NCI-H748 (cell line): ENCODE data around the gene SVBP.
"Not testable (repeated sequence)": the region's sequence is repeated elsewhere in the genome, so short reads cannot be mapped to it uniquely, and the experiment has no call there.

Experiments used
- DNase-seq: peaks from one replicate; lab custom pipeline; 2025; ENCODE audit not compliant: unreplicated experiment; lab: John Stamatoyannopoulos, UW

Gene SVBP

DNA sequence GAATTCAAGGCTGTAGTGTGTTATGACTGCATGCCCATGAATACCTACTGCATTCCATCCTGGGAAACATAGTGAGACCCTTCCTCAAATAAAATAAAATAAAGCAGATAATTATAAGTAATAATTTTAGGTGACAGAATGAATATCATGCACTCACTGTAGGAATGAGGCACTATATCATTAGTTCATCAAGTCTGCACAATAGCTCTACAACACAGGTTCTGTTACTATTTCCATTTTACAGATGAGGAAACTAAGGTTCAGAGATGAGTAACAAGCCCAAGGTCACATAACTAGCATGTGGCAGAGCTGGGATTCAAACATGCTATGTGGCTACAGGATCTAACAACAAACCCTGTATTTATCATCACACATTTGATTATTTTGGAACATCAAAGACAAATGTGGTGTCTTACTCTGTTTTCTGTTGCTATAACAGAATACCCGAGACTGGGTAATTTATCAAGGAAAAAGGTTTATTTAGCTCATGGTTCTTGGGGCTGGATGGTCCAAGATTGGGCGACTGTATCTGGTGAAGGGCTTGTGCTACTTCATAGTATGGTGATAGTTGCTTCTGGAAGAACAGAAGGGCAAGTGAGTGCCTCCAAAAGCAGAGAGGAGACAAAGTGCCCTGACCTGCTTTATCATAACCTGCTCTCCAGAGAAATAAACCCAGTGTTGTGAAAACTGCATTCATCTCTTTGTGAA, 24.4 kb upstream of the SVBP start:
- DNase-seq: no peak

DNA sequence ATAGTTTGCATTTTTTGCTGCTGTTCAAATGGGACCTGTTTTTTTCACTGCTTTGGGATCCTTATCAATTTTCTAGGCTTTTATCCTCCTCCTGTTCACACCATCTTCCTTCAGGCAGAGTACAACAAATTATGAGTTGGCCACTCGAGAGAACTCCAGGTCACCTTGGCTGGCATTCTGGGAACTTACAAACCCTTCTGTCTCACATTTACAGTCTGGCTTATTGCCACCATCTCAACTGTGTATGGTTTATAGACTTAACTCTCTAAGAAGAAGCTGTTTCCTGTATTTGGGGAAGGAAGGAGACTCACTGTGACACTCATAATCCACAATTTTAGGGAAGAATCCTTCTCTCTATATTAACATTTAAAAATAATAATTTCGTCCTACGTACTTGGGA, 23.8 kb upstream of the SVBP start:
- DNase-seq: no peak

DNA sequence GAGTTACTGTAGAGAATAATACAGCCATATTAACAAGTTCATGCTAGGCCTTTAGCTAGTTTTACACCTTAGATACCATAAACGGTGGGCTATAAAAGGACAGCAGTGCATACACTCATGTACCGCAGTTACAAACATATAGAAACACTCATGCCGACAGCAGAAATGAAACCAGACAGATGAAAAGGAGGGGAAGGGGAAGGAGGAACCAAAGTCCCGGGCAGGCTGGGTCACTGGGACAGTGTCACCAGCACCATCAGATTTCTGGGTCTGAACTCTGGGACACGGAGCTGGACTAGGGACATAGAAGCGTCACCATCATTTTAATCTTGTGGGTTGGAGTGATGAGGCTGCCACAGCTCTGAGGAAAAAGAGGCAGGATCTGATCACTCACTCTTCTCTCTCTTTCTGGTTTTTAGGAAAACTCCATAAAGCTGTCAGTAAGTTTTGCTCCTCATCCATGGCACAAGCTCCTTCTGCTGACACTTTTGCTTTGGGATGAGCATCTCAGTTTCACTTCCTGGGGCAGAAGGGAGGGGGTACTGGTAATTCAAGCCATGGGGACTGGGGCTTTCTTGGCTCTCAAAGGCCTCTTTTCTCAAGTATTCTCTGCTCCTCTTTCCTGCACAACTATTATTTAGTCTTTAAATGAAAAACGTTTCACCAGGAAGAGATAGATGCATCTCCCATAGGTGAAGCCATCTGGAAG, 21.4 kb upstream of the SVBP start:
- no peak for DNase-seq

DNA sequence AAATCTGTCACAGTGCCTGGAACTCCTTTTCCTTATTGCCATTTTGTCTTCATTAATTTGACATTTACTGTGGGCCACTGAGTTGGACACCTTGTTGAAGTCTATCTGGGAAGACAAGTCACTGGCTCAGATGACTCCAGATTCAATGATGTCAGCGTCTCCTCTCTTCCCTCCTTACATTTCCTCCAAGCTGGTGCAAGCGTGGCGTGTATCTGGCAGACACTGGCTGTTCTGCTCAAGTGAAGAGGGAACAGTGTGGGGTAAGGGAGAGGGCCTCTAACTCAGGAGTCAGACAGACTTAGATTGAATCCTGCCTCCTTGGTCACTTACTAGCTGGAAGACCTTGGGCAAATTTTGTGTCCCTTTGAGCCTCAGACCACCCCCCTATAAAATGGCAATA, 20.5 kb upstream of the SVBP start:
- no peak for DNase-seq

DNA sequence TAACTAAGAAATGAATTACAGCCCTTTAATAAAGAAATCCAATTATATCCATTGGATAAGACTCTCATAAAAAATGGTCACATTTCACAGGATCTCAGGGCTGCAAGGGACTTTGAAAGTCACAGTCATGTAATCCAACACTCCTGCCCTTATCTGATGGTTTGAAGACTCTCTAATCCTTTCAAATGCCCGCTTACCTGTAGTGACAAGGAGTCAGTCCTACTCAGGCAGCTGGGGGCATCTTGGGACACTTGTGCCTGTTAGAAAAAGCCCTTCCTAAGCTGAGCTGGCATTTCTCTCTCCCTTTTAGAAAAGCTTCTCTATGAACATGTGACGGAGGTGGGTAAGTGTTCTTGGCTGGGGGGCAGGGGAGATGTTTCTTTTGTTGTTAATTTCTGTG, 18.2 kb upstream of the SVBP start:
- DNase-seq: no peak

DNA sequence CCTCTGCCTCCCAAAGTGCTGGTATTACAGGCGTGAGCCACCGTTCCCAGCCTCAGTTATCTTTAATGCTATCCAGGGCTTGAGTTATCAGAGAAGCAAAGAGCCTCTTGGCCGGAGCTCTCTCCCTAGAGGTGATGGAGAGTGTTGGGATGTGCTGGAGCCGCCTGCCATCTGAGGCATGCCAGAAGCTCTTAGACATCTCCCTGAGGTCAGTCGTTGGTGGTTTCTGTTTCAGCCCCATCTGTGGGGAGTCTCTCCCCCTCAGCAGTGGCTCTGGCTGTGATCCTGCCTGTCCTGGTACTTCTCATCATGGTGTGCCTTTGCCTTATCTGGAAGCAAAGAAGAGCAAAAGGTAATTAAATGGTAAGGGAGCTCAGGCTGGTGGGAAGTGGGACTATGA, 17.6 kb upstream of the SVBP start:
- DNase-seq: no peak

DNA sequence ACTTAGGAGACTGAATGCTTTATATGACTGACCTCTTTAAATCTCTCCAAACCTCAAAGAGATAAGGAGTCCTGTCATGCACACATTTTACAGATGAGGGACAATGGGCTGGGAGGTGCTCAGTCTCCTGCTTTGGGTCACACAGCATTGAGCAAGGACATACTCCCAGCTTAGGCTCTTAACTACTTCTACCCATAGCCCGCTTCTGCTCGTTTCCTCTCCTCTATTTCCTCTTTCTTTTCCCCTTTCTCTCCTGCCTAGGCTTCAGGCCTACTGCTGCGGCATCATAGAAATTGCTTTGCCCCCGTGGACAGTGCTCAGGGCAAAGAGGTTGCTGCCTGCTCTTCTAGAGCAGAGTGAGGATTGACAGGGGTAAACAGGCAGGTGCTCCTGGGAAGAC, 16.8 kb upstream of the SVBP start:
- no peak for DNase-seq

DNA sequence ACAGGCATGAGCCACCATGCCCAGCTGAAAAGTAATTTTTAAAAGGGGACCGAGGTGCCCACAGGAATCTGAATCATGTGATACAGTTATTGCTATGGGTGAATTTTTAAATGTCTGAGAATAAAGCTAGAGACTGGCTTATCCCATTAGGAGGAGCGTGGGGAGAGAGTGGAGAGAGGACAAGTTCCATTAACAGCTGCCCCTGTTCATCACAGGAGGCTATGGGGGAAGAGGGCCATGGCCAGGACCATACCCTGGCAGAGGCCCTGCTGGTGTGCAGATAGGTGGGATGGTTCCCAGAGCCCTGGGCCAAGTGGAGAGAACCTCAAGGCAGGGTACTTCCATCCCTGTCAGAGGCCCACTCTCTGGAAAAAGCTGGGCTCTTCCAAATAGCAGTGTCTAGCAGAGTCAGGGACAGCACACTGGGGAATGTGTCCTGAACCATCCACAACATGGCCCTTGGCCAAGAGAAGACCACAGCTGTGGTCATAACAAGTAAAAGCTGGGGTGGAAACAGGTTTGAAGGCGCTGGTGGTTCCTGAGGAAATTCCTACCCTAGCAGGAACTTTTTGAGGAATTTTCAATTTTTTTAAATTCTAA, 15.5 kb upstream of the SVBP start:
- no peak for DNase-seq

DNA sequence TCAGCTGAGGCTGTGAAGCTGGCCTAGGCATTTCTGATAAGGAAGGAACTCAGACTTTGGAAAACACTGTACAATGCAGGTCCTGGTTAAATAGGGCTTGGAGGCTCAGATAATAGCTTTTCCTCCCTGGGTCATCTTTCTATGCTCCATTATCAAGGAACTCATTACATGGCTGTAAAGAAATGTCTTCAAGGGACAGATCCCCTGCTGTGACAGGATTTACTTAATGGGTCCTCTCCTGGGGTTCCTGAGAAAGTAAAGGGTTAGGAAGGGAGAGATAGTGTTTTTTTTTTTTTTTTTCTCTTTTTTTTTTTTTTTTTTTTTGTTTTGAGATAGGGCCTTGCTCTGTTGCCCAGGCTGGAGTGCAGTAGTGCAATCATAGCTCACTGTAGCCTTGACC, 14.1 kb upstream of the SVBP start:
- DNase-seq: no peak

DNA sequence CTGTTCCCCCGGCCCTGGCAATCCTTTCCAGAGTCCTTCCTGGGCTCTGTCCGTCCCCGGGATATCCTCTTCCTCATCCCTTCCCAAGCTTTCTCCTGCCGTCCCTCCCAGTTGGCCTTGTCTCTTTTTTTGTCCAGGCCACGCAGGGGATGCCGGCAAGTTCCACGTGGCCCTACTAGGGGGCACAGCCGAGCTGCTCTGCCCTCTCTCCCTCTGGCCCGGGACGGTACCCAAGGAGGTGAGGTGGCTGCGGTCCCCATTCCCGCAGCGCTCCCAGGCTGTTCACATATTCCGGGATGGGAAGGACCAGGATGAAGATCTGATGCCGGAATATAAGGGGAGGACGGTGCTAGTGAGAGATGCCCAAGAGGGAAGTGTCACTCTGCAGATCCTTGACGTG, 13.4 kb upstream of the SVBP start:
- DNase-seq: no peak

DNA sequence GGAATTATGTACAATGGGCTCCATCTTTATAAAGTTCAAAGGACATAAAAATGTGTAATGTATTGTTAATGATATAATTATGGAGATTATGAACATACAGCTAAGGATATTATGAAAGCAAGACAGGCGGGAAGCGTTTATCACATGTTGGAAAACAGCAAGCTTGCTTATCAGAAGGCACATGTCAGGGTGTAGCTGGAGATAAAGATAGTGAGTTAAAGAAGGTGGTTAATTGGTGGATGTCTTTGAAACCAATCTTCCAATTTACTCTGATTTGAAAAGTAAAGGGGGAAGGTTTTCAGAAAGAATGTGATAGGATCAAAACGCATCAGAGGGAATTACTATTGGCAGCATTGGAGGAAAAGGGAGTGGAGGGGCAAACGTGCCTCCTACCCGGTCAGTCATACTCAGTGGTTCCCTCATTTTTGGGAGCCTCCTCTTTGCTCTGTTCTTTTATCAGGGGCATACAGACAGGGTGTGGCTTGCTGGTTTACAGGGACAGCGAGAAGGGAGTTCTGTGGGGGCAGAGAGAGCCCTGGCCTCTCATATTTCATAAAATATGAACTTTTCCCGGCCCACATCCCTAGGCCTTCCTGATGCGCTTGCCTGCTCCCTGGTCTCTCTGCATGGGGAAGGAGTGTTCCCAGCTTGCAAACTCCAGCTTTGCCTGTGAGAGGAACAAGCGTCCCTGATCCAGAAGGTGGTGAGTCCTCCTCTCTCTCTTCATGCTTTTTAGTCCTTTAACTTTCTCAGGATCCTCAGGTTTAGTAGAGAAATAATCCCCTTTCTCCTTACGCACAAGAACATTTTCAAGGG, 8.0 kb upstream of the SVBP start:
- DNase-seq: no peak

DNA sequence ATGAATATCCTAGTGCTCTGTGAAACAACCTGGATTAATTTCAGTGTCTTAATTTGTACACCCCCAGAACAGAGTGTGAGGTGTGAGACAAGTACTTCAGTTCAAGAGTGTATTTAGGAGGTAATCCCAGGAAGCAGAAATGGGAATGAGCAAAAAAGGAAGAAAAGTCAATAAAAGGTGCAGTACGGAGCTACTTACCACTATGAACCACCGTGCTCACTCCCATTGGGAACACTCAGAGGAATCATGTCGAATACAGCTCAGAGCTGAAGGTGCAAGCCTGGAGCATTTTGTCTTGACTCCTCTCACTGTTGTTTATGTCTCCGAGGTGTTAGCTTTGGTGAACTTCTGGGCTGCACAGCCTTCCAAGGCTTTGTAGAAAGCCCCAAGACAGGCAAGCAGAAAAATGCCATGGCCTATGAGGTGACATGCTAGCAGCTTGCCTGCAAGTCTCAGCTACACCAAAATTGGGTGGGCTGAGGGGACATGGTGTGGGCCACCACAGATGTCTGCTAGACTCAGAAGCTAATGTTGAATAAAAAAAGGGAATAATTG, 7.4 kb upstream of the SVBP start:
- DNase-seq: no peak

DNA sequence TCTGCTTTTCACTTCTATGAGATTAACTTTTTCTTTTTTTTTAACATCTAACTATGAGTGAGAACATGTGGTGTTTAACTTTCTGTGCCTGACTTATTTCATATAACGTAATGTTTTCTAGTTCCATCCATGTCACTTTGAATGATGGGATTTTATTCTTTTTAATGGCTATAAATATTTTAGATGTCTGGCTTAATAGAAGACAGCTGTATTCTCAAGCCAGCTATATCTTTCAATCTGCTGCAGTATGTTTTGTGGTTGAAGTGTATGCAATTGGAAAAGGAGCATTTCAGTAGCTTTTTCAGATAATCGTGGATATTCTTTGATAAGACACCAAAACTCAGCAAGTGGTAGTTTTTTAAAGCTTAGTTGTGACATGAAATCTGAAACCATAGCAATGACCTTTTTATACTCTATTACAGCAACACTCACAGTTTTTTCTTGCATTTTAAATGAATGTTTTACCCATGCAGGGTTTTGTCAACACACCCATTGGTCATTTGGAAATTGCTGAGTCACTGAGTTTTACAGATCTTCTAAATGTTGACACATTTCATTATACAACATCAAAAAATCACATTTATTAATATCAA, 5.7 kb upstream of the SVBP start:
- DNase-seq: peak; percentile 81

DNA sequence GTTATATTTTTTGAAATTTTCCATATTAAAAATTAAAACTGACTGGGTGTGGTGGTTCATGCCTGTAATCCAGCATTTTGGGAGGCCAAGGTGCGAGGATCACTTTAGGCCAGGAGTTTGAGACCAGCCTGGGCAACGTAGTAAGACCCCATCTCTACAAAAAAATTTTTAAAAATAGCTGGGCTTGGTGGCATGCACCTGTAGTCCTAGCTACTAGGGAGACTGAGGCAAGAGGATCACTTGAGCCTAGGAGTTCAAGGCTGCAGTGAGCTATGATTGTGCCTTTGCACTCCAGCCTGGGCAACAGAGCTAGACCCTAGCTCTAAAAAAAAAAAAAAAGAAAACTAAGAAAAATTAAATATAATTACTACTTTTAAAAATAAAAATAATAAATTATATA, 4.5 kb upstream of the SVBP start:
- DNase-seq: no peak

DNA sequence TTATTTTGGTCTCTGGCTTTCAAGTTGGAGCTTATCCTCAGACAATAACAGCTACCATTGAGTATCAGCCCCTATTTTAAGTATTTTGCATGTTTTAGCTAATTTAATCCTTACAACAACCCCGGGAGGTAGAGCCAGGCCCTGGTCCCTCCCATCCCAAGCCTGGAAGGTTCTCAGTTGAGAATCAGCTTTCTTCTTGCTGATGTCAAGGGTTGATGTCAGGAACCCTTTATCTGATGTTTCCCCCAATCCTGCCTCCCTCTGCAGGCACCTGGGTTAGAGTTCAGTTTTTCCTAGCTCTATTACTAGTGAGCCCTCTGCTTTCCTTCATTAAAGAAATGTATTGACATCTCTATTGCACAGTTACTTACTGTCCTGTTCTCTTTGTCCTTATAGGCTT, 3.6 kb upstream of the SVBP start:
- no peak for DNase-seq

DNA sequence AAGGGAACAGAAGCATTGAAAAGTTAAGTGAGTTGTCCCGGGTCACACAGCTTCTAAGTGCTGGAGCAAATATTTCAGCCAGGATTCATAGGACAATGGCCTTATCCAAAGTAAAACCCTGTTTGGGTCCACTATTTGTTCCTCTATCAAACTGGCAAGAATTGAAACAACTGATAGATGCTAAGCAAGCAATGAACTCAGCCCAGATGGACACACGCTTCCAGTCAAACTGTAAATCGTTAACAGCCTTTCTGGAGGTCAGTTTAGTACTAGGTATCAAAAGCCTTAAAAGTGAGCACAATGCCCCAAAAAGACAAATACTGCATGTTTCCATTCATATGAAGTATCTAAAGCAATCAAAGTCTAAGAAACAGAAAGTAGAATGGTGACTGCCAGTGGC, 779 bp upstream of the SVBP start:
- DNase-seq: no peak

DNA sequence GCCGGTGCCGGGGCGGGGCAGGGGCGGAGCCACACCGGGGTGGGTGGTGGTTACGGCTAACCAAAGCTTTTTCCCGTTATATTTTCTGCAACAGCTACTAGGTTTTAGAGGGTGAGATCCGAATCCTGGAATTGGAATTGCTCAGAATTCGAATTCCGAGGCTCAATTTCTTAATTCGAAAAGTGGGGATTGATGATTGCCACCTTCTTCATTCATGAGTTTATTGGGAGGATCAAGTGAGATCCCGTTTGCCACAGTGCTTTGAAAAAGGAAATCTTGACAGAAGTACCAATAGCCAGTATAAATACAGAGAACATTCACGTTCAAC, 207 bp upstream of the SVBP start:
- DNase-seq: no peak

DNA sequence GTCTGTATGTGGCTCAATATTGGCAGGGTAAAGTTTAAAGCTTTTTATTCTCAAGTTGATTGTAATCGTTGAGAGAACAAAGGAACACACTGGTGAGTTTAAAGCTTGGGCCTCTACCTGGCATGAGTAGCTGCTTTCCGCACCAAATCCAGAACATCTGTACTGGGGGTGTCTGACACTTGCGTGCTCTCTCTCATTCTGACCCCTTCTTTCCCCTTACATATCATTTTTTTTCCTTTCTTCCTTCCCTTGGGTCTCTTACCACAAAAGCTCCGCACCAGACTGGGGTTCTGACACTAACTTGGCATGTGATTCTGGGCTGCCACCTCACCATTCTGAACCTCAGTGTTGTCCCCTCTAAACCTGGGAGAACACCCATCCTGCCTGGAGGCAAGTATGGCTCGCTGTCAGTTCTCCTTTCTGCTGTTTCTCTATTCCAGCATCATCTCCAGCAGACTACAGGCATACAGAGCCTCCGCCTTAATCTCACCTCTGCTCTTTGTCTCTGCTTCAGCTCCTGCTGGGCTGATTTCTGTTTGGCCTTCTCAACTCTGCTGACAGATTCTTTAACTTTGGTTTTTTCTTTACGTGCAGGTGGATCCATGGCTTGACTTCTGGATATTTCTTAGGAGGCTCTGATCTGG, 1.1 kb downstream of the SVBP start:
- DNase-seq: peak; percentile 97

DNA sequence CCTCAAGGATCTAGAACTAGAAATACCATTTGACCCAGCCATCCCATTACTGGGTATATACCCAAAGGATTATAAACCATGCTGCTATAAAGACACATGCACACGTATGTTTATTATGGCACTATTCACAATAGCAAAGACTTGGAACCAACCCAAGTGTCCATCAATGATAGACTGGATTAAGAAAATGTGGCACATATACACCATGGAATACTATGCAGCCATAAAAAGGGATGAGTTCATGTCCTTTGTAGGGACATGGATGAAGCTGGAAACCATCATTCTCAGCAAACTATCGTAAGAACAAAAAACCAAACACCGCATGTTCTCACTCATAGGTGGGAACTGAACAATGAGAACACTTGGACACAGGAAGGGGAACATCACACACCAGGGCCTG, 2.4 kb downstream of the SVBP start:
- not testable (repeated sequence) for DNase-seq

DNA sequence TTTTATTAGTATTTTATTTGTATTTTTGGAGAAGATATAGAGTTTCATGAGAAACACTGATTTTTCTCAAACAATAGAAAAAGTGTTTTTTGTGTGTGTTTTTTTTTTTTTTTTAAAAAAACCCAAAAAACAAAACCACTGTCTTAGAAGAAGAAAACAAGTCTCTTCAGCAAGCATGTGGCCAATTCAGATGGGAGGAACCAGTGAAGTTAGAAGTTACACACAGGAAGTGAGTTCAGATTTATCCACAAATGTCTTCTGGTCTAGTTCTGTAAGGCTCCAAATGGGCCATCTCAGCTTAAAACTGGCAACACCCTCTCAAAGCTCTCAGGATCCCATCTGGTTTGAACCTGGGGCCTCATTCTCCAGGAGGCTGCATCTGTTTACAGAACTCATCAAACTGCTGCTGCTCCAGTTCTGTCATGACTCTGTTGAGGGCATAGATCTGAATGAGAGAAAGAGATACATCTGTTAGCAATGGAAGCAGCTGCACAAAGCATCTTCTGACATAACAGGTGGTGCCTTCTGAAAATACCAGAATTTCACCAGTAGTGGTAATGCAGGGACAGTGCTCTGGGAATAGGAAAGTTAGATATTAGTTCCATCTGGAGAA, 10.0 kb downstream of the SVBP start:
- DNase-seq: no peak
